ENCODE measurements around the gene GABRR3.

The GABRR3 gene

GRCh38 chr3:97954228-97954827, 80.8 kb downstream of the GABRR3 start:
- DNase-seq (ENCODE audit: low read depth): no peak

- DNase-seq (ENCODE audit: low read depth): no peak
Measured at GRCh38 chr3:97952872-97953271, 82.2 kb downstream of the GABRR3 start.

GRCh38 chr3:97952280-97952679, 82.8 kb downstream of the GABRR3 start:
- no peak for DNase-seq (ENCODE audit: low read depth)

GRCh38 chr3:97950360-97950759, 84.8 kb downstream of the GABRR3 start:
- no peak for DNase-seq (ENCODE audit: low read depth)

- DNase-seq (ENCODE audit: low read depth): no peak
Measured at GRCh38 chr3:97949743-97950142, 85.4 kb downstream of the GABRR3 start.

GRCh38 chr3:97949110-97949485, 86.0 kb downstream of the GABRR3 start:
- DNase-seq (ENCODE audit: low read depth): no peak

GRCh38 chr3:97948351-97949109, 86.6 kb downstream of the GABRR3 start:
- no peak for DNase-seq (ENCODE audit: low read depth)

GRCh38 chr3:97942801-97943546, 92.1 kb downstream of the GABRR3 start:
- no peak for DNase-seq (ENCODE audit: low read depth)

- no peak for DNase-seq (ENCODE audit: low read depth)
Measured at GRCh38 chr3:97940034-97940433, 95.1 kb downstream of the GABRR3 start.

GRCh38 chr3:97939401-97939800, 95.7 kb downstream of the GABRR3 start:
- no peak for DNase-seq (ENCODE audit: low read depth)

- DNase-seq (ENCODE audit: low read depth): no peak
Measured at GRCh38 chr3:97938444-97938843, 96.7 kb downstream of the GABRR3 start.

GRCh38 chr3:97937205-97937604, 97.9 kb downstream of the GABRR3 start:
- DNase-seq (ENCODE audit: low read depth): no peak

GRCh38 chr3:97935842-97936241, 99.3 kb downstream of the GABRR3 start:
- DNase-seq (ENCODE audit: low read depth): no peak

All from T-helper 22 cell (primary cell).